ENCODE data around the gene CACNG5. TPM values are rescaled to one million over a fixed set of nuclear protein-coding genes. Genes with fewer than 3 reads are reported as not detected.

The CACNG5 gene
- total RNA-seq, 3 donors from 2014 or later = not detected

GRCh38 chr17:66803474-66803951 is 31.4 kb upstream of the CACNG5 start:
- DNase-seq (ENCODE audit: low spot score in 2 of 2) = no peak
- H3K36me3 ChIP-seq = no peaks in the 10 kb centered on the region
- no peaks in the 10 kb centered on the region for H3K27me3 ChIP-seq
- no peaks in the 10 kb centered on the region for H3K9me3 ChIP-seq
- no peak overlapping the region for H3K4me3 ChIP-seq
- intact Hi-C loops (cut with DNase I; ENCODE audit: low total_unique reads) = loop anchor here (10.0 kb wide), 1 partner anchor 579 kb away; the partner anchor contains the start of gene APOH
- no peaks in the 10 kb centered on the region for H3K4me1 ChIP-seq
- H3K27ac ChIP-seq = no peak overlapping the region
- no peak for TF ChIP-seq CTCF (IDR thresholded peaks at IDR 0.05)
- no peak for TF ChIP-seq POLR2A (IDR thresholded peaks at IDR 0.05)
- no peak for TF ChIP-seq POLR2AphosphoS5 (IDR thresholded peaks at IDR 0.05)

- Histone ChIP-seq H3K27me3 (no peaks in the 10 kb centered on the region), H3K4me3 (no peak overlapping the region), H3K9me3 (no peaks in the 10 kb centered on the region), H3K4me1 (no peaks in the 10 kb centered on the region), H3K27ac (no peak overlapping the region), H3K36me3 (no peaks in the 10 kb centered on the region)
- no peak for TF ChIP-seq POLR2AphosphoS5 (IDR thresholded peaks at IDR 0.05)
- TF ChIP-seq CTCF (IDR thresholded peaks at IDR 0.05) = no peak
- no peak for TF ChIP-seq POLR2A (IDR thresholded peaks at IDR 0.05)
- no peak for DNase-seq (ENCODE audit: low spot score in 2 of 2)
- intact Hi-C loops (cut with DNase I; ENCODE audit: low total_unique reads) = loop anchor here (10.0 kb wide), 1 partner anchor 581 kb away; the partner anchor contains the start of gene APOH
Measured at GRCh38 chr17:66805567-66805966, 29.4 kb upstream of the CACNG5 start.

- Histone ChIP-seq H3K27ac (no peak overlapping the region), H3K36me3 (no peaks in the 10 kb centered on the region), H3K4me1 (no peaks in the 10 kb centered on the region), H3K9me3 (no peaks in the 10 kb centered on the region), H3K27me3 (peaks cover 0 to under 1% of the 10 kb centered on the region in 2 donors), H3K4me3 (no peak overlapping the region)
- DNase-seq (ENCODE audit: low spot score in 2 of 2) = no peak
- intact Hi-C loops (cut with DNase I; ENCODE audit: low total_unique reads) = loop anchor here (10.0 kb wide), 1 partner anchor 582 kb away; the partner anchor contains the start of gene APOH
- TF ChIP-seq POLR2AphosphoS5 (IDR thresholded peaks at IDR 0.05) = no peak
- no peak for TF ChIP-seq POLR2A (IDR thresholded peaks at IDR 0.05)
- TF ChIP-seq CTCF (IDR thresholded peaks at IDR 0.05) = no peak
Measured at GRCh38 chr17:66807182-66807581, 27.7 kb upstream of the CACNG5 start.

GRCh38 chr17:66809408-66809807 is 25.5 kb upstream of the CACNG5 start:
- Histone ChIP-seq H3K9me3 (no peaks in the 10 kb centered on the region), H3K27me3 (peaks cover 0 to 7% of the 10 kb centered on the region in 2 donors), H3K4me3 (no peak overlapping the region), H3K36me3 (no peaks in the 10 kb centered on the region), H3K27ac (no peak overlapping the region), H3K4me1 (no peaks in the 10 kb centered on the region)
- no peak for TF ChIP-seq POLR2A (IDR thresholded peaks at IDR 0.05)
- no peak for TF ChIP-seq CTCF (IDR thresholded peaks at IDR 0.05)
- no peak for TF ChIP-seq POLR2AphosphoS5 (IDR thresholded peaks at IDR 0.05)
- intact Hi-C loops (cut with DNase I; ENCODE audit: low total_unique reads) = loop anchor here (10.0 kb wide), 1 partner anchor 585 kb away; the partner anchor contains the start of gene APOH
- DNase-seq (ENCODE audit: low spot score in 2 of 2) = no peak

GRCh38 chr17:66810951-66811682 is 23.8 kb upstream of the CACNG5 start:
- intact Hi-C loops (cut with DNase I; ENCODE audit: low total_unique reads) = no loop called here
- no peaks in the 10 kb centered on the region for H3K36me3 ChIP-seq
- H3K4me3 ChIP-seq = no peak overlapping the region
- H3K9me3 ChIP-seq = no peaks in the 10 kb centered on the region
- TF ChIP-seq POLR2A (IDR thresholded peaks at IDR 0.05) (no peak), CTCF (IDR thresholded peaks at IDR 0.05) (no peak), POLR2AphosphoS5 (IDR thresholded peaks at IDR 0.05) (no peak)
- peaks cover 0 to 7% of the 10 kb centered on the region in 2 donors for H3K27me3 ChIP-seq
- no peak overlapping the region for H3K27ac ChIP-seq
- H3K4me1 ChIP-seq = no peaks in the 10 kb centered on the region
- no peak for DNase-seq (ENCODE audit: low spot score in 2 of 2)
